Trophoblast cell (in vitro differentiated cells and primary cell): ENCODE results near the gene DLGAP1.

ENCODE experiments used
- DNase-seq, 2 donors: peaks; one replicate each; pipeline ENCODE4 v3.0.0-alpha.2; 2016
- H2AFZ ChIP-seq: 2 replicates; pipeline ENCODE4 v1.6.1; 2013; ENCODE audit warnings: low read length, moderate library complexity, mild to moderate bottlenecking; ENCODE audit not compliant: insufficient read depth, poor library complexity
- H2AK5ac ChIP-seq: 2 replicates; pipeline ENCODE4 v1.6.1; 2013; ENCODE audit warnings: mild to moderate bottlenecking, low read length
- H2BK120ac ChIP-seq: 2 replicates; pipeline ENCODE4 v1.6.1; 2013; ENCODE audit warnings: low read length, mild to moderate bottlenecking, moderate library complexity; ENCODE audit not compliant: insufficient read depth, poor library complexity
- H2BK12ac ChIP-seq: 2 replicates; pipeline ENCODE4 v1.6.1; 2013; ENCODE audit warnings: mild to moderate bottlenecking, low read length, moderate library complexity
- H2BK5ac ChIP-seq: 2 replicates; pipeline ENCODE4 v1.6.1; 2013; ENCODE audit warnings: low read length, low read depth, moderate library complexity, mild to moderate bottlenecking; ENCODE audit not compliant: poor library complexity
- H3K14ac ChIP-seq: 2 replicates; pipeline ENCODE4 v1.6.1; 2013; ENCODE audit warnings: mild to moderate bottlenecking, low read length
- H3K18ac ChIP-seq: 2 replicates; pipeline ENCODE4 v1.6.1; 2013; ENCODE audit warnings: mild to moderate bottlenecking, low read length
- H3K23ac ChIP-seq: 2 replicates; pipeline ENCODE4 v1.6.1; 2013; ENCODE audit warnings: low read length
- H3K27ac ChIP-seq: 2 replicates; pipeline ENCODE4 v1.5.1; 2013; ENCODE audit warnings: low read depth, mild to moderate bottlenecking, inconsistent platforms, low read length, moderate library complexity
- H3K27me3 ChIP-seq: 2 replicates; pipeline ENCODE4 v1.6.1; 2013; ENCODE audit warnings: inconsistent platforms, mild to moderate bottlenecking, low read length, moderate library complexity; ENCODE audit not compliant: insufficient read depth
- H3K36me3 ChIP-seq, 2 experiments: 1 replicate in 1 of 2; 2 replicates in 1 of 2; pipeline ENCODE4 v1.6.1; 2013; ENCODE audit warnings: low read length in 2 of 2, mild to moderate bottlenecking in 2 of 2, moderate library complexity in 1 of 2; ENCODE audit not compliant: insufficient read depth in 2 of 2, control insufficient read depth in 1 of 2
- H3K4ac ChIP-seq: 2 replicates; pipeline ENCODE4 v1.6.1; 2013; ENCODE audit warnings: low read depth, mild to moderate bottlenecking, low read length, moderate library complexity
- H3K4me1 ChIP-seq, 2 experiments: 1 replicate in 1 of 2; 2 replicates in 1 of 2; pipeline ENCODE4 v1.6.1; 2013; ENCODE audit warnings: low read length in 2 of 2, mild to moderate bottlenecking in 2 of 2, moderate library complexity in 1 of 2; ENCODE audit not compliant: insufficient read depth in 2 of 2, control insufficient read depth in 1 of 2
- H3K4me2 ChIP-seq: 2 replicates; pipeline ENCODE4 v1.6.1; 2013; ENCODE audit warnings: inconsistent platforms, mild to moderate bottlenecking, low read length, moderate library complexity
- H3K4me3 ChIP-seq: 2 replicates; pipeline ENCODE4 v1.5.1; 2013; ENCODE audit warnings: mild to moderate bottlenecking, low read depth, low read length, inconsistent platforms
- H3K79me1 ChIP-seq: one replicate; pipeline ENCODE4 v1.6.1; 2013; ENCODE audit warnings: low read length
- H3K79me2 ChIP-seq: 2 replicates; pipeline ENCODE4 v1.6.1; 2013; ENCODE audit warnings: low read length, mild to moderate bottlenecking; ENCODE audit not compliant: control insufficient read depth, insufficient read depth, poor library complexity
- H3K9ac ChIP-seq: 2 replicates; pipeline ENCODE4 v1.6.1; 2013; ENCODE audit warnings: mild to moderate bottlenecking, low read length
- H3K9me3 ChIP-seq: 2 replicates; pipeline ENCODE4 v1.6.1; 2013; ENCODE audit warnings: low read depth, mild to moderate bottlenecking, control low read depth, inconsistent platforms, low read length; ENCODE audit not compliant: insufficient read depth
- H4K12ac ChIP-seq: 2 replicates; pipeline ENCODE4 v1.6.1; 2013; ENCODE audit warnings: low read depth, mild to moderate bottlenecking, low read length, moderate library complexity
- H4K8ac ChIP-seq: 2 replicates; pipeline ENCODE4 v1.6.1; 2013; ENCODE audit warnings: low read depth, mild to moderate bottlenecking, low read length, moderate library complexity
- H4K91ac ChIP-seq: one replicate; pipeline ENCODE4 v1.6.1; 2013; ENCODE audit warnings: low read depth, mild to moderate bottlenecking, low read length, moderate library complexity
- WGBS: extraction: QIAGEN DNeasy Blood & Tissue Kit; methylation state at CpG from one replicate; pipeline ENCODE4 v1.1.7; 2013; ENCODE audit warnings: missing lambda C conversion rate; ENCODE audit not compliant: insufficient read length, insufficient coverage; ENCODE audit errors: extremely low coverage; 5-methylcytosine and 5-hydroxymethylcytosine counted together

DLGAP1 gene

GRCh38 chr18:4369705-4370104 lies 85.4 kb downstream of the DLGAP1 start:
- no peak overlapping the region for H3K9ac ChIP-seq
- H3K4me3 ChIP-seq, result no peak overlapping the region
- H4K8ac ChIP-seq, result no peak overlapping the region
- no peak overlapping the region for H3K27ac ChIP-seq
- H3K18ac ChIP-seq, result no peak overlapping the region
- H2AFZ ChIP-seq, result no peak overlapping the region
- H4K91ac ChIP-seq, result no peak overlapping the region
- no peak overlapping the region for H2BK12ac ChIP-seq
- H3K4me1 ChIP-seq, result no peaks in the 10 kb centered on the region
- no peaks in the 10 kb centered on the region for H3K36me3 ChIP-seq
- DNase-seq, result no peak
- H2BK120ac ChIP-seq, result no peak overlapping the region
- H3K4me2 ChIP-seq, result no peak overlapping the region
- no peaks in the 10 kb centered on the region for H3K9me3 ChIP-seq
- H3K79me1 ChIP-seq, result no peaks in the 10 kb centered on the region
- WGBS, result no CpG with 5 or more reads among the region's 4 CpGs
- H4K12ac ChIP-seq, result no peak overlapping the region
- no peak overlapping the region for H2AK5ac ChIP-seq
- no peak overlapping the region for H3K14ac ChIP-seq
- no peaks in the 10 kb centered on the region for H3K27me3 ChIP-seq
- no peak overlapping the region for H3K4ac ChIP-seq
- H2BK5ac ChIP-seq, result no peak overlapping the region
- no peak overlapping the region for H3K23ac ChIP-seq
- no peaks in the 10 kb centered on the region for H3K79me2 ChIP-seq

DNA sequence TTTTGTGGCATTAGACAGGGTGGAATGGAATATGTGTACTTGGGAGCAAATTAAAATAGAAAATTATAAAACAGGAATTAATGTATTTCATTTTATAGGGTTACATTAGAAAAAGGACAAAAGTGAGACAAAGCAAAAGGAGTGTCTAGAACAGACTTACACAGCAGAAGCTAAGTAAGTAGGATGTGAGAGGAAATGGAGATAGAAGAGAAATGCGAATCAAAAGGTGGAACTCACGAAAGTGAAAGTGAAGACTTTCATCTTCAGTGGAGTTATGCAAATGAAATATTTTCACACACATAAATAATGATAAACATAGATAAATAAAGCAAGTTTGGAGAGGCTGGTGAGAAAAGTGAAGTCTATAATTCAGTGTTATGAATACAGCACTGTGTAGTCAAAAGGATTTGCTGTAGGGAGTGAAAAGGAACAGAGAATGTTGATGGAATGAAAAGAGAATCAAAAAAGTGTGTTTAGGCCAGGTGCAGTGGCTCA lies 94.8 kb downstream of the DLGAP1 start:
- H3K18ac ChIP-seq, result no peak overlapping the region
- H3K23ac ChIP-seq, result no peak overlapping the region
- H3K4me3 ChIP-seq, result no peak overlapping the region
- H3K27ac ChIP-seq, result no peak overlapping the region
- H3K27me3 ChIP-seq, result no peaks in the 10 kb centered on the region
- H2AK5ac ChIP-seq, result no peak overlapping the region
- H3K9ac ChIP-seq, result no peak overlapping the region
- H3K36me3 ChIP-seq, result no peaks in the 10 kb centered on the region
- no peak overlapping the region for H3K4me2 ChIP-seq
- H2AFZ ChIP-seq, result no peak overlapping the region
- no peak overlapping the region for H4K91ac ChIP-seq
- H3K14ac ChIP-seq, result no peak overlapping the region
- no peak overlapping the region for H3K4ac ChIP-seq
- no peak overlapping the region for H2BK12ac ChIP-seq
- DNase-seq, result no peak
- no peak overlapping the region for H2BK5ac ChIP-seq
- no peak overlapping the region for H4K8ac ChIP-seq
- no peaks in the 10 kb centered on the region for H3K4me1 ChIP-seq
- no peaks in the 10 kb centered on the region for H3K79me2 ChIP-seq
- no peak overlapping the region for H2BK120ac ChIP-seq
- no peaks in the 10 kb centered on the region for H3K9me3 ChIP-seq
- WGBS, result no CpG with 5 or more reads among the region's 2 CpGs
- H3K79me1 ChIP-seq, result no peaks in the 10 kb centered on the region
- H4K12ac ChIP-seq, result no peak overlapping the region

- H3K18ac ChIP-seq, result no peak overlapping the region
- H3K23ac ChIP-seq, result no peak overlapping the region
- H3K4me1 ChIP-seq, result no peaks in the 10 kb centered on the region
- H3K4me3 ChIP-seq, result no peak overlapping the region
- H4K8ac ChIP-seq, result no peak overlapping the region
- H3K4ac ChIP-seq, result no peak overlapping the region
- no CpG with 5 or more reads among the region's 4 CpGs for WGBS
- H2AFZ ChIP-seq, result no peak overlapping the region
- H4K91ac ChIP-seq, result no peak overlapping the region
- no peak overlapping the region for H3K27ac ChIP-seq
- no peak overlapping the region for H3K14ac ChIP-seq
- no peaks in the 10 kb centered on the region for H3K36me3 ChIP-seq
- no peak overlapping the region for H3K4me2 ChIP-seq
- H3K79me2 ChIP-seq, result no peaks in the 10 kb centered on the region
- H2AK5ac ChIP-seq, result no peak overlapping the region
- H4K12ac ChIP-seq, result no peak overlapping the region
- H2BK5ac ChIP-seq, result no peak overlapping the region
- no peaks in the 10 kb centered on the region for H3K9me3 ChIP-seq
- no peaks in the 10 kb centered on the region for H3K27me3 ChIP-seq
- no peaks in the 10 kb centered on the region for H3K79me1 ChIP-seq
- no peak for DNase-seq
- no peak overlapping the region for H2BK120ac ChIP-seq
- no peak overlapping the region for H3K9ac ChIP-seq
- no peak overlapping the region for H2BK12ac ChIP-seq
Observed at GRCh38 chr18:4358618-4359017, 96.5 kb downstream of the DLGAP1 start.

DNA sequence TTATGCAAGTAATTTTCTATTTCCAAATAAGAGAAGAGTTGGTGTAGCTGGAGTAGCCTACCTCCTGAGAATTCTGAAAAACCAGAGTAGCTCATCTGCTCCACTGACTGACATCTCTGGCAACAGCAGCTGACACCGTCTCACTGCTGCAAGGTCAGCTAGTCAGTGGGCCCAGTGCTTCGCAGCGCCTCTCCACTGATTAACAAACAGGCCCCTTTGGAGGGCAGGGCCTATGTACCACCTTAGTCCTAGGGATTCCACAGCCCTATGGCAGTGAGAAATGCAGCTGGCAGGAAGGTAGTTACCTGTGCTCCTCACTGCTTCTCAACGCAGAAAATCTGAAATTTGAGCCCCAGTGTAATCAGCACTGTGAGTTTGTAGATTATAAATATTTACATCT lies 97.5 kb downstream of the DLGAP1 start:
- Histone ChIP-seq H3K9me3 (no peaks in the 10 kb centered on the region), H4K12ac (no peak overlapping the region)

More for the DNA sequence above, 97.5 kb downstream of the DLGAP1 start:
- Histone ChIP-seq H3K27ac (no peak overlapping the region), H3K79me2 (no peaks in the 10 kb centered on the region), H3K18ac (no peak overlapping the region), H2BK120ac (no peak overlapping the region), H2AK5ac (no peak overlapping the region), H4K8ac (no peak overlapping the region), H2AFZ (no peak overlapping the region), H3K4ac (no peak overlapping the region), H2BK5ac (no peak overlapping the region), H3K79me1 (no peaks in the 10 kb centered on the region), H3K4me1 (no peaks in the 10 kb centered on the region), H3K4me2 (no peak overlapping the region), H4K91ac (no peak overlapping the region), H3K36me3 (no peaks in the 10 kb centered on the region), H3K14ac (no peak overlapping the region), H2BK12ac (no peak overlapping the region), H3K4me3 (no peak overlapping the region), H3K27me3 (no peaks in the 10 kb centered on the region), H3K23ac (no peak overlapping the region), H3K9ac (no peak overlapping the region)
- DNase-seq, result no peak
- no CpG with 5 or more reads among the region's 4 CpGs for WGBS
